H1 (cell line): ENCODE data around the gene RPS21. TPM values are rescaled to one million over a fixed set of nuclear protein-coding genes. Genes with fewer than 3 reads are reported as not detected.

Source experiments
- GABPA ChIP-seq: IDR thresholded peaks from 2 replicates; pipeline ENCODE4 v1.6.1; 2011; ENCODE audit warnings: mild to moderate bottlenecking, low read length, moderate library complexity, borderline replicate concordance; ENCODE audit not compliant: insufficient read depth
- HDAC2 ChIP-seq, 2 experiments: fragments of 300-600 bp in 1 of 2; sonication (generic) in 1 of 2; IDR thresholded peaks; 2 replicates each; pipeline ENCODE4 v1.6.1; 2011 to 2012; ENCODE audit warnings: low read depth in 2 of 2, low read length in 2 of 2, mild to moderate bottlenecking in 2 of 2, moderate library complexity in 2 of 2, borderline replicate concordance in 1 of 2, inconsistent platforms in 1 of 2
- KDM1A ChIP-seq: fragments of 200-600, 300-600 bp; sonication (generic); IDR thresholded peaks from 2 replicates; pipeline ENCODE4 v1.7.1; 2016; ENCODE audit warnings: mild to moderate bottlenecking, low read length, borderline replicate concordance
- NRF1 ChIP-seq: IDR thresholded peaks from 2 replicates; pipeline ENCODE4 v1.6.1; 2011; ENCODE audit warnings: mild to moderate bottlenecking, low read depth, low read length, improper control_type of control experiment
- SP2 ChIP-seq: IDR thresholded peaks from 2 replicates; pipeline ENCODE4 v1.6.1; 2012; ENCODE audit warnings: mild to moderate bottlenecking, low read length, inconsistent platforms
- YY1 ChIP-seq: IDR thresholded peaks from 2 replicates; pipeline ENCODE4 v1.6.1; 2011; ENCODE audit warnings: low read depth, mild to moderate bottlenecking, low read length
- polyA plus RNA-seq, 7 experiments: library from polyadenylated mRNA; depleted of rRNA in 3 of 7; stranded (reverse) in 5 of 7; unstranded in 2 of 7; fragments of >200 nt in 5 of 7; fragments of 200-250 nt in 2 of 7; gene quantifications; 1 replicate in 5 of 7; 2 replicates in 1 of 7; 4 replicates in 1 of 7; pipeline versions ENCODE4 v1.2.1 to v1.2.3, GENCODE V29; 2011 to 2013; ENCODE audit warnings: missing spikeins in 2 of 7, mixed read lengths in 2 of 7
- total RNA-seq: library from RNA; stranded (reverse); fragmentation: NEBNext Ultra II Directional; extraction: Animal tissue kit (Norgen Biotek cat#: 25700); gene quantifications from 2 replicates; pipeline ENCODE4 v1.2.1, GENCODE V29; 2021

RPS21 gene
- total and polyA plus RNA-seq, 2 of the 8 experiments (the other 6 are each of a cell fraction or from before 2014, with no cell fraction given) = 1,787 to 7,219 TPM

DNA sequence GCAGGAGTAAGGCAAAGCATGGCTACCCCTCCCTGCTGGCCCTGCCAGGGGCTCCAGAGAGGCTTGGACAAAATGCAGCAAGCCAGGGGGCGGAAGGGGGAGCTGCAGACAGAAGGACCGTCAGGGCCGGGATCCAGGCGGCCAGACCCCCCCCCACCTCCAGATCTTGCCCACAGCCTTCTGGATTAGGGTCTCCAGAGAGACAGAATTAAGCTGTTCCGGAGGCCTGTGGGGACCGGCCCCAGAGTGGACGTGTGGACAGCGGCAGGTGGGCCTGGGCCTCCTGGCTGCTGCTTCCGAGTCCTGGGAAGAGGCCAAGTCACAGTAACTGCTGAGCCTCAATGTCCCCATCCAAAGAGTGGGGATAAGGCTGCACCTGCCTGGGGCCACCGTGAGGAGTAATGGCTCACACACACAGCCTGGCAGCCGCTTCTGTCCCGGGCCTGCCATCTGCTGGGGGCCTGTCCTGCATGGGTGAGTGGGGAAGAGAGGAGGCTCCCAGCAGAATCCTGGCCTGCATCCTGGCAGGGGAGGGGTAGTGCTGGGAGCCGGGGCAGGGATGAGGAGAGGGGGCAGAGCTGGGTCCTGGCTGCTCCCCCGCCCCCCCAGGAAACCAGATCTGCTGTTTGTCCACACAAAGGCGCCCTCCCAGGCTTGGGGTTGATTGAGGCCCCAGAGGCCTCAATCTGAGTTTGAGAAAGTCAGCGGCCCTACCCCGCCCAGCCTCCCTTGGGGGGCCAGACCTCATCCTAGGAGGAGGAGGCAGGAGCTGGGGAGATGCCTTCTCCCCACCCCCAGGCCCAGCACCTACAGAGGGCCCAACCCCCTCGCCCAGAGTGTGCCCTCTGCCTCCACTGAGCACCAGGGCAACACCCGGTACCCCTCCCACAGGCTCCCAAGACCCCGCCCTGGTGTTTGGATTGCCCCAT, 23.6 kb upstream of the RPS21 start (continued):
- TF ChIP-seq GABPA (no peak), KDM1A (peak; percentile 67; the same call in 1 of the 2 replicates), NRF1 (no peak), YY1 (no peak), SP2 (no peak), HDAC2 (IDR thresholded peaks at IDR 0.05; ENCODE audit: borderline replicate concordance in 1 of 2, low read depth in 2 of 2, low read length in 2 of 2) (no peak)
